NCI-H748 (cell line): ENCODE results near the gene NUMA1.

Experiments
- DNase-seq: peaks from one replicate; lab custom pipeline; 2025; ENCODE audit not compliant: unreplicated experiment; lab: John Stamatoyannopoulos, UW

NUMA1 gene

GRCh38 chr11:72018171-72018570 lies 62.2 kb downstream of the NUMA1 start:
- DNase-seq = no peak

GRCh38 chr11:72015511-72016061 lies 64.8 kb downstream of the NUMA1 start:
- DNase-seq = no peak

- DNase-seq = no peak
Observed at GRCh38 chr11:72014761-72015320, 65.5 kb downstream of the NUMA1 start.

GRCh38 chr11:72013765-72014711 lies 66.3 kb downstream of the NUMA1 start:
- DNase-seq = no peak

- DNase-seq = no peak
Observed at GRCh38 chr11:72012897-72013721, 67.2 kb downstream of the NUMA1 start.

GRCh38 chr11:72012091-72012630 lies 68.2 kb downstream of the NUMA1 start:
- no peak for DNase-seq

- DNase-seq = no peak
Observed at GRCh38 chr11:72010529-72011233, 69.7 kb downstream of the NUMA1 start.

GRCh38 chr11:72009156-72009555 lies 71.2 kb downstream of the NUMA1 start:
- no peak for DNase-seq

- no peak for DNase-seq
Observed at GRCh38 chr11:72008728-72009127, 71.6 kb downstream of the NUMA1 start.

- DNase-seq = no peak
Observed at GRCh38 chr11:72007587-72007986, 72.8 kb downstream of the NUMA1 start.

- DNase-seq = no peak
Observed at GRCh38 chr11:72007089-72007476, 73.3 kb downstream of the NUMA1 start.

GRCh38 chr11:72006309-72007088 lies 73.8 kb downstream of the NUMA1 start:
- DNase-seq = no peak

- no peak for DNase-seq
Observed at GRCh38 chr11:72005347-72006260, 74.7 kb downstream of the NUMA1 start.

GRCh38 chr11:72004515-72005346 lies 75.6 kb downstream of the NUMA1 start:
- no peak for DNase-seq

- DNase-seq = no peak
Observed at GRCh38 chr11:72003776-72004171, 76.6 kb downstream of the NUMA1 start.

- DNase-seq = no peak
Observed at GRCh38 chr11:72002841-72003775, 77.2 kb downstream of the NUMA1 start.
